GM12874 (cell line): ENCODE data around the gene ZNF619.

ENCODE experiments used
- CTCF ChIP-seq: IDR thresholded peaks from 2 replicates; pipeline ENCODE4 v1.5.1; 2011; ENCODE audit warnings: low read depth, mild to moderate bottlenecking, control low read depth, low read length, moderate library complexity; ENCODE audit not compliant: insufficient read depth

The ZNF619 gene

GRCh38 chr3:40523781-40524180 is 46.9 kb downstream of the ZNF619 start:
- no peak for TF ChIP-seq CTCF

GRCh38 chr3:40524222-40524567 is 47.3 kb downstream of the ZNF619 start:
- TF ChIP-seq CTCF: no peak

GRCh38 chr3:40524568-40525285 is 47.8 kb downstream of the ZNF619 start, which contains the start of gene ZNF621:
ZNF621 (plus strand) TSS chr3:40524960; CDS start chr3:40525841, 881 bp downstream.
- no peak for TF ChIP-seq CTCF

- TF ChIP-seq CTCF: no peak
Observed at GRCh38 chr3:40528426-40528825, 51.5 kb downstream of the ZNF619 start.

GRCh38 chr3:40532252-40532651 is 55.3 kb downstream of the ZNF619 start:
- no peak for TF ChIP-seq CTCF

- no peak for TF ChIP-seq CTCF
Observed at GRCh38 chr3:40534283-40534682, 57.4 kb downstream of the ZNF619 start.
